PC-9 (cell line): ENCODE measurements around the gene SMARCA4.

Experiments used
- EZH2 ChIP-seq: fragments of 200-600 bp; sonication (generic); IDR thresholded peaks from 2 replicates; pipeline ENCODE4 v1.8.0; 2017; ENCODE audit warnings: antibody characterized with exemption, low read depth
- TF ChIP-seq, protein P1 (sequence below): fragments of 200-600 bp; sonication (generic); conservative IDR thresholded peaks from 2 replicates; pipeline ENCODE4 v1.6.1; 2017; ENCODE audit warnings: mixed run types, antibody characterized with exemption, mild to moderate bottlenecking, moderate library complexity

DNA sequence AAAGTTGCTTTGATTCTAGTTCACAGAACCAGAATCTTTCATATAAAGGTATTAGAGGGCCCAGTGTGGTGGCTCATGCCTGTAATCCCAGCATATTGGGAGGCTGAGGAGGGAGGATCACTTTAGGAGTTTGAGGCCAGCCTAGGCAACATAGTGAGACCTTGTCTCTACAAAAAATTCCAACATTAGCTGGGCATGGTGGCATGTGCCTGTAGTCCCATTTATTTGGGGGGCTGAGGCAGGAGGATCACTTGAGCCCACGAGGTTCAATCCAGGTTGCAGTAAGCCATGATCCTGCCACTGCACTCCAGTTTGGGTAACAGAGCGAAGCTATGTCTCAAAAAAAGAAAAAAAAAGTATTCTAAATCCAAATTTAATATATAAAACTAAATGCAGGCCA, 137.5 kb downstream of the SMARCA4 start:
- TF ChIP-seq, protein P1, sequence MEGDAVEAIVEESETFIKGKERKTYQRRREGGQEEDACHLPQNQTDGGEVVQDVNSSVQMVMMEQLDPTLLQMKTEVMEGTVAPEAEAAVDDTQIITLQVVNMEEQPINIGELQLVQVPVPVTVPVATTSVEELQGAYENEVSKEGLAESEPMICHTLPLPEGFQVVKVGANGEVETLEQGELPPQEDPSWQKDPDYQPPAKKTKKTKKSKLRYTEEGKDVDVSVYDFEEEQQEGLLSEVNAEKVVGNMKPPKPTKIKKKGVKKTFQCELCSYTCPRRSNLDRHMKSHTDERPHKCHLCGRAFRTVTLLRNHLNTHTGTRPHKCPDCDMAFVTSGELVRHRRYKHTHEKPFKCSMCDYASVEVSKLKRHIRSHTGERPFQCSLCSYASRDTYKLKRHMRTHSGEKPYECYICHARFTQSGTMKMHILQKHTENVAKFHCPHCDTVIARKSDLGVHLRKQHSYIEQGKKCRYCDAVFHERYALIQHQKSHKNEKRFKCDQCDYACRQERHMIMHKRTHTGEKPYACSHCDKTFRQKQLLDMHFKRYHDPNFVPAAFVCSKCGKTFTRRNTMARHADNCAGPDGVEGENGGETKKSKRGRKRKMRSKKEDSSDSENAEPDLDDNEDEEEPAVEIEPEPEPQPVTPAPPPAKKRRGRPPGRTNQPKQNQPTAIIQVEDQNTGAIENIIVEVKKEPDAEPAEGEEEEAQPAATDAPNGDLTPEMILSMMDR, result no peak
- TF ChIP-seq EZH2, result no peak
